ENCODE measurements around the gene PSME3. TPM values are rescaled to one million over a fixed set of nuclear protein-coding genes. Genes with fewer than 3 reads are reported as not detected.
"Not testable (repeated sequence)": the region's sequence is repeated elsewhere in the genome, so short reads cannot be mapped to it uniquely, and the experiment has no call there.

The PSME3 gene
- polyA plus RNA-seq, 1 donor from 2014 or later, result 56.6 TPM

GRCh38 chr17:42879596-42879985, 46.4 kb downstream of the PSME3 start:
- no peak for TF ChIP-seq REST (IDR thresholded peaks at IDR 0.05; ENCODE audit: borderline replicate concordance)
- no peak for TF ChIP-seq MXI1 (conservative IDR thresholded peaks at IDR 0.05; ENCODE audit: poor library complexity, severe bottlenecking)
- no peak for TF ChIP-seq EP300 (conservative IDR thresholded peaks at IDR 0.05; ENCODE audit: poor library complexity, severe bottlenecking)
- TF ChIP-seq CTCF (IDR thresholded peaks at IDR 0.05; ENCODE audit: poor library complexity, severe bottlenecking), result no peak
- no peak for TF ChIP-seq TAF1 (IDR thresholded peaks at IDR 0.05; ENCODE audit: low read depth)
- TF ChIP-seq RAD21 (conservative IDR thresholded peaks at IDR 0.05), result no peak
- no peak for TF ChIP-seq EZH2 (IDR thresholded peaks at IDR 0.05; ENCODE audit: borderline replicate concordance, insufficient read depth, low read length, poor library complexity, severe bottlenecking)
- TF ChIP-seq POLR2AphosphoS5 (IDR thresholded peaks at IDR 0.05), result no peak
- TF ChIP-seq SMC3 (conservative IDR thresholded peaks at IDR 0.05; ENCODE audit: poor library complexity), result no peak
- Histone ChIP-seq H3K79me2 (replicated peaks; ENCODE audit: insufficient read depth, low read length) (no peaks in the 10 kb centered on the region), H3K36me3 (ENCODE audit: insufficient read depth, low read length) (no peaks in the 10 kb centered on the region), H3K4me2 (ENCODE audit: low read length) (no peak overlapping the region), H3K27me3 (ENCODE audit: insufficient read depth, low read depth, low read length) (no peaks in the 10 kb centered on the region), H3K4me3 (ENCODE audit: low read length) (no peak overlapping the region), H3K27ac (ENCODE audit: low read length) (no peak overlapping the region), H3K9me2 (ENCODE audit: insufficient read depth, low read length) (no peaks in the 10 kb centered on the region), H3K9ac (ENCODE audit: low read length) (no peak overlapping the region), H4K20me1 (ENCODE audit: insufficient read depth) (no peaks in the 10 kb centered on the region), H2AFZ (ENCODE audit: low read depth, low read length) (no peak overlapping the region), H3F3A (ENCODE audit: insufficient read depth, low read length, poor library complexity, severe bottlenecking) (no peaks in the 10 kb centered on the region), H3K9me3 (ENCODE audit: low read length) (no peaks in the 10 kb centered on the region)

- no peak overlapping the region for H3K4me2 ChIP-seq (ENCODE audit: low read length)
- H4K20me1 ChIP-seq (ENCODE audit: insufficient read depth), result no peaks in the 10 kb centered on the region
- H3K27me3 ChIP-seq (ENCODE audit: insufficient read depth, low read depth, low read length), result no peaks in the 10 kb centered on the region
- no peak overlapping the region for H2AFZ ChIP-seq (ENCODE audit: low read depth, low read length)
- no peak overlapping the region for H3K4me3 ChIP-seq (ENCODE audit: low read length)
- no peak overlapping the region for H3K27ac ChIP-seq (ENCODE audit: low read length)
- no peak overlapping the region for H3K9ac ChIP-seq (ENCODE audit: low read length)
- TF ChIP-seq REST (IDR thresholded peaks at IDR 0.05; ENCODE audit: borderline replicate concordance) (no peak), MXI1 (conservative IDR thresholded peaks at IDR 0.05; ENCODE audit: poor library complexity, severe bottlenecking) (no peak), CTCF (IDR thresholded peaks at IDR 0.05; ENCODE audit: poor library complexity, severe bottlenecking) (no peak), TAF1 (IDR thresholded peaks at IDR 0.05; ENCODE audit: low read depth) (no peak), POLR2AphosphoS5 (IDR thresholded peaks at IDR 0.05) (no peak), EZH2 (IDR thresholded peaks at IDR 0.05; ENCODE audit: borderline replicate concordance, insufficient read depth, low read length, poor library complexity, severe bottlenecking) (no peak), EP300 (conservative IDR thresholded peaks at IDR 0.05; ENCODE audit: poor library complexity, severe bottlenecking) (no peak), RAD21 (conservative IDR thresholded peaks at IDR 0.05) (no peak), SMC3 (conservative IDR thresholded peaks at IDR 0.05; ENCODE audit: poor library complexity) (no peak)
- no peaks in the 10 kb centered on the region for H3K79me2 ChIP-seq (replicated peaks; ENCODE audit: insufficient read depth, low read length)
- no peaks in the 10 kb centered on the region for H3K36me3 ChIP-seq (ENCODE audit: insufficient read depth, low read length)
- no peaks in the 10 kb centered on the region for H3K9me2 ChIP-seq (ENCODE audit: insufficient read depth, low read length)
- H3K9me3 ChIP-seq (ENCODE audit: low read length), result no peaks in the 10 kb centered on the region
- no peaks in the 10 kb centered on the region for H3F3A ChIP-seq (ENCODE audit: insufficient read depth, low read length, poor library complexity, severe bottlenecking)
Observed at GRCh38 chr17:42880776-42881310, 47.6 kb downstream of the PSME3 start.

- not testable (repeated sequence) for H3K9me3 ChIP-seq (ENCODE audit: low read length); H4K20me1 ChIP-seq (ENCODE audit: insufficient read depth); H3K36me3 ChIP-seq (ENCODE audit: insufficient read depth, low read length); H2AFZ ChIP-seq (ENCODE audit: low read depth, low read length); H3K4me3 ChIP-seq (ENCODE audit: low read length); H3K79me2 ChIP-seq (replicated peaks; ENCODE audit: insufficient read depth, low read length); H3K4me2 ChIP-seq (ENCODE audit: low read length); H3K27me3 ChIP-seq (ENCODE audit: insufficient read depth, low read depth, low read length); H3K9me2 ChIP-seq (ENCODE audit: insufficient read depth, low read length); H3F3A ChIP-seq (ENCODE audit: insufficient read depth, low read length, poor library complexity, severe bottlenecking); H3K9ac ChIP-seq (ENCODE audit: low read length); H3K27ac ChIP-seq (ENCODE audit: low read length)
Observed at GRCh38 chr17:42881706-42882105, 48.5 kb downstream of the PSME3 start.

All from neural cell (in vitro differentiated cells).